HG03342 (cell line): ENCODE results near the gene GPR142.

Experiments used
- ATAC-seq: cut with Tn5 transposase; IDR thresholded peaks from one replicate; pipeline ENCODE4 v1.9.1; 2021; ENCODE audit warnings: mild to moderate bottlenecking, moderate library complexity; ENCODE audit not compliant: unreplicated experiment

GPR142 gene

GRCh38 chr17:74369221-74369620 is 1.9 kb downstream of the GPR142 start:
- ATAC-seq, result no peak

- no peak for ATAC-seq
Observed at GRCh38 chr17:74369665-74370490, 2.6 kb downstream of the GPR142 start.

GRCh38 chr17:74371653-74372147 is 4.4 kb downstream of the GPR142 start:
- no peak for ATAC-seq

- ATAC-seq, result no peak
Observed at GRCh38 chr17:74372426-74372825, 5.1 kb downstream of the GPR142 start.

- no peak for ATAC-seq
Observed at GRCh38 chr17:74373838-74374606, 6.7 kb downstream of the GPR142 start.

GRCh38 chr17:74374858-74375257 is 7.6 kb downstream of the GPR142 start:
- no peak for ATAC-seq

GRCh38 chr17:74379495-74380085 is 12.3 kb downstream of the GPR142 start:
- peak; percentile 65 for ATAC-seq

- no peak for ATAC-seq
Observed at GRCh38 chr17:74380086-74380958, 13.0 kb downstream of the GPR142 start.

- no peak for ATAC-seq
Observed at GRCh38 chr17:74380959-74381808, 13.9 kb downstream of the GPR142 start.

- no peak for ATAC-seq
Observed at GRCh38 chr17:74383141-74383540, 15.8 kb downstream of the GPR142 start.

GRCh38 chr17:74385201-74385600 is 17.9 kb downstream of the GPR142 start:
- no peak for ATAC-seq

- no peak for ATAC-seq
Observed at GRCh38 chr17:74386386-74386785, 19.1 kb downstream of the GPR142 start.

GRCh38 chr17:74387365-74388218 is 20.3 kb downstream of the GPR142 start:
- no peak for ATAC-seq

- no peak for ATAC-seq
Observed at GRCh38 chr17:74389084-74389753, 21.9 kb downstream of the GPR142 start.

GRCh38 chr17:74389937-74390679 is 22.8 kb downstream of the GPR142 start:
- no peak for ATAC-seq

GRCh38 chr17:74390680-74391653 is 23.7 kb downstream of the GPR142 start:
- ATAC-seq, result no peak
